ENCODE data around the gene PLXNB2.

Gene PLXNB2

DNA sequence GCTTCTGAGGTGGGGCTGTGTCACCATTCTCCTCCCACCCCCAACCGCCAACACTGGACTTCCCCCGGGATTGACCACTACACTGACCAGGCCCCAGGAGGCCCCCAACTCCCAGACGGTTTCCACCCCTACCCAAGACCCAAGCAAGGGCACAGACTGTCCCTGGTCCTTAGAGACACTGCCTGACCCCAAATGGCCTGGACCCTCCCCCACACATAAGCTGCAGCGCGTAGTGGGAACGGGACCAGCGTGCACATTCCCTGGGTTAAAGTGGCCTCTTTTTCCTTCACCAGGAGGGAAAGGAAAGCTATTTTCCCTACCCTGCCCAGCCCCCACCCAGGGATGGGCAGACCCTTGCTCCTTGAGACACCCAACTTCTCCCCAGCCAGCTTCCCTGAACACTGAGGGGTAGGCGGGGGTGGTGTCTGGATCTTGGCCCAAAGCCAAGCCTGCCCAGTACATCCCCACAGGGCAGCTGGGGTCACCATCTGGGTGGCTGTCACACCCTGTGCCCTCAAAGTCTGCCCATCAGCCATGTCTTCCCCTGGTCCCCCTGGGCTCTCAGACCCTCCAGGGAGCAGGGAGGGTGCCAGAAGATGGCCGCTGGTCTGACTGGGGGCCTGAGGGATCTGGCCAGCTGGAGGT is 44.4 kb downstream of the PLXNB2 start:
- no peak for DNase-seq

DNA sequence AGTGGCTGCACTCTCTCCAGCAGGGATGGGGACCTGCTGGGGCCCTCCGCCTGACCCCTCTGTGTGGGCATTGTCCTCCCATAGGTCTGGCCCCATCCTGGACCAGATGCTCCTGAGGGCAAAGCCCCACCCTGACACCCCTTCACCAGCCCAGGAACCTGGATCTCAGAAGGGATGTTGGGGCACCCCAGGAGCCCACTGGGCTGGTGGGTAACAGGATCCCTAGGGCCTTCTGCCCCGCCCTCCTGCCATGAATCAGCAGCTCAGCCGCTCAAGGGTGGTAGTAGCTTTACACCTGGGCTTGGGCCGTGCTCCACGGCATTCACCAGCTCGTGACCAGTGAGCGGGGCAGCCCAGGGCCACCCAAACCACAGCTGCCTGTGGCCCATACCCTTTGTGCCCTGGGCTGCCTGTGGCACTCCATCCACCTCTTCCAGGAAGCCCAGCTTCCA is 45.0 kb downstream of the PLXNB2 start:
- no peak for DNase-seq

GRCh38 chr22:50261615-50262459 is 45.6 kb downstream of the PLXNB2 start, which contains the start of gene MAPK12:
Gene MAPK12, minus strand, starts transcription at chr22:50261683. Its CDS starts 174 bp downstream, at chr22:50261509.
- DNase-seq: no peak

DNA sequence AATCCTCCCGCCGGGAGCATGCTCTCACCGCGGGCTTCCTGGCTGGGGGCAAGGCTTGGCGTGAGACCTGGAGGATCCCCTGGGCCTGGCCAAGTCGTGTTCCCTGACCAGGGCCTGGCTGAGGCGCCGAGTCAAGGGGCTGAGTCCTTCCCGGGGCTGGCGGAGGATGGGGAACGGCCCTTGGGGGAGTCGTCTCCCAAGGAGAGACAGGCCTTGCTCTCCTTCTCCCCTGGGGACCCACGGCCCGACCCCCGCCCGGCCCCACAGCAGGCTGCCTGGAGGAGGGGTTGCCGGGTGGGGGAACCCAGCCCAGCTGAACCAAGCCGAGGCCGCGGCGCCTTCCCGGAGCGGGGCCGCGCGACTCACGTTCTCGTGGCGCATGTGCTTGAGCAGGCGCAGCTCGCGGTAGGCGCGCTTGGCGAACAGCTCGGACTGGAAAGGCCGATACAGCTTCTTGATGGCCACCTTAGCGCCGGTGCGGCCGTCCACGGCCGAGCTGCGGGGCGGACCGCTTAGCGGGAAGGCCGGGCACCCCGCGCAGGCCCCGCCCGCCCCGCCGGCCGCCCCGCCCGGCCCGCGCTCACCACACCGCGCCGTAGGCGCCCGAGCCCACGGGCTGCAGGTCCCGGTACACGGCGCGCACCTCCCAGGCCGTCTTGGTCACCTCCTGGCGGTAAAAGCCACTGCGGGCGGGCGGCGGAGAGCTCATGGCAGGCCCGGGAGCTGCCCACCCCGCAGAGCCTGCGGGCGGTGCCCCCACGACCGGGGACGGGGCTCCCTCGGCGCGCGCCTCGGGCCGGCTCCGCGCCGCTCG is 46.4 kb downstream of the PLXNB2 start:
- DNase-seq: no peak

- no peak for DNase-seq
These were observed 47.0 kb downstream of the PLXNB2 start for GRCh38 chr22:50260434-50260800.

GRCh38 chr22:50259302-50259701 is 48.1 kb downstream of the PLXNB2 start:
- DNase-seq: no peak

DNA sequence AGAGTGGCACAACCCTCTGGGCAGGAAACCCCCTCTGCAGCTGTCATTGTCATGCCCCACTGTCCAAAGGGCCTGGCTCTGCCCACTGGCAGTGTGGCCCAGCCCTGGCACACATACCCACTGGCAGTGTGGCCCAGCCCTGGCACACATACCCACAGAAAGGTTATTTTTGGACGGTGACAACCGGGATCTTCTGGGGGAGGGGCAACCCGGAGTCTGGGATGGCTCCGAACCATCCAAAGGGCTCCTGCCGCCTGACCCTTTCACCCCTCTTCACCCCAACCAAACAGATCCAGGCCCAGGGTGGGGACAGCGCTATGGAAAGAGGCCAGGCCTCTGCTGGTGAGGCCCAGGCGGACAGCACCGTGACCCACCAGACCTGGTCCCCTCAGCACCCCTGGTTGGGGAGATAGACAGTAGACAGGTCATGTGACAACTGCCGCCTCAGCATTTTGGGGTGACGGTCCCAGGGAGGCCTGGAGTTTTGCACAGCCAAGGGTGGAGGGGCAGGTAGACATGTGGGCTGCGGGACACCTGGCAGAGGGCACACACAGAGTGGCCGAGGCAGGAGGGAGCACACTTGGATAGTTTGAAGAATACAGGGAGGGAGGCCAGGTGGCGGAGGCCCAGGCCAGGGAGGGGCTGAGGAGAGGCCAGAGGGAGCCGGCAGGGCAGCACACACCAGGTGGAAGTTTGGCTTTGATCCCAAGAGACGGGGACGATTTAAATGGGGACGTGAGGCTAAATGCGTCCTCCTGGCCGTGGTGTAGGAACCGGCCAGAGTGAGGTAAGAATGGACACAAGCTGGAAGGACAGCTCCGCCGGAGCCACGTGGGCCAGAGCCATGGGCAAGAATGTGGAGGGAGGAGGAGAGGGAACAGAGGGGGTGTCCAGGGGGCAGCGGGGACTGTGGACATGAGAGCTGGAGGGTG is 48.8 kb downstream of the PLXNB2 start:
- DNase-seq: no peak

GRCh38 chr22:50257451-50258360 is 49.7 kb downstream of the PLXNB2 start:
- DNase-seq: no peak

DNA sequence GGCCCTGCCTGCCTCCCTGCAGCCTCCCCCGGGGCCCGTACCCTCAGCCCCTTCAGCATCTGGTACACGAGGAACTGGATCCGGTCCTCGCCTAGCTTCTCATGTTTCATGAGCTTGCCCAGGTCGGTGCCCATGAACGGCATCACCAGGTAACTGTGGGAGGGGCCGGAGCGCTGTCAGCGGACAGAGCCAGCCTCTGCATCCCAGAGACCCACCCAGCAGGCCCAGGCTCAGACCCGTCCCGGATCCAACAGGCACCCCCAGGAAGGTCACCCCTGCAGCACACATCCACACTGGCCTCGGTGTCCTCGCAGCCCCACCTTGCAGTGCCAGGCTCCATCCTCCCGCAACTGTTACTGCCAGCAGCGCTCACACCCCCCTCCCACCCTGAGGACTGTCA is 50.4 kb downstream of the PLXNB2 start:
- DNase-seq: no peak

- no peak for DNase-seq
These were observed 51.1 kb downstream of the PLXNB2 start for GRCh38 chr22:50256258-50256862.

DNA sequence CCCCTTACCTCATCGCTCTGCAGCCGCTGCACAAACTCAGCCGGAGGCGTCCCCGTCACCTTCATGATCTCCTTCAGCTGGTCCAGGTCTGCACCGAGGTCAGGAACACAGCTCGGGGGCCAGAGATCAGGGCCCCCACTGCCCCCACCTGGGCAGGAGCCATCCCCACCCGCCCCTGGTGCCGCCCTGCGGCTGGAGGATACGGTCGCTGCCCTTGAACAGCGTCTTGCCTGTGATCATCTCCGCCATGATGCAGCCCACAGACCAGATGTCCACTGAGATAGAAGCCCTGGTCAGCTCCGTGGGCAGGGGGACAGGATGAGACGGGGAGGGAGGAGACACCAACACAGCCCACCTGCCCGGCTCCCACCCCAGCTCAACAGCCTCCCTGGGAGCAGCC is 51.8 kb downstream of the PLXNB2 start:
- no peak for DNase-seq

- no peak for DNase-seq
These were observed 52.3 kb downstream of the PLXNB2 start for GRCh38 chr22:50255099-50255498.

DNA sequence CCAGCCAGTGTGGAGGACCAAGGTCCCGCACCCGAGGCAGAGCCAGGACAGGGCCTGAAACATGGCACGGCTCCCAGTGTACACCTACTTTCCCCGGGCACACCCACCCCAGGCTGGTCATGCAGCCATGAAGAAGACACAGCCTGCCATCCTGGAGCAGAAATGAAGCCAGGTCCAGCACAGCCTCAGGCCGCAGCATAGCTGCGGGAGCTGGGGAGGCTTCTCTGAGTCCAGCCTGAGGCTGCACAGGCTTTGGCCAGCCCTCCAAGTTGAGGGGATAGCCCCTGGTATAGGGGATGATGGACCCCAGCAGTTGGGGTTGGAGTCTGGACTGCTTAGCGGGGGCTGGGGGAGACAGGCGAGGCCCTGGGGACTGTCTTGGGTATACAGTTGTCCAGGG is 53.5 kb downstream of the PLXNB2 start:
- DNase-seq: no peak

- no peak for DNase-seq
These were observed 54.2 kb downstream of the PLXNB2 start for GRCh38 chr22:50253046-50253915.

DNA sequence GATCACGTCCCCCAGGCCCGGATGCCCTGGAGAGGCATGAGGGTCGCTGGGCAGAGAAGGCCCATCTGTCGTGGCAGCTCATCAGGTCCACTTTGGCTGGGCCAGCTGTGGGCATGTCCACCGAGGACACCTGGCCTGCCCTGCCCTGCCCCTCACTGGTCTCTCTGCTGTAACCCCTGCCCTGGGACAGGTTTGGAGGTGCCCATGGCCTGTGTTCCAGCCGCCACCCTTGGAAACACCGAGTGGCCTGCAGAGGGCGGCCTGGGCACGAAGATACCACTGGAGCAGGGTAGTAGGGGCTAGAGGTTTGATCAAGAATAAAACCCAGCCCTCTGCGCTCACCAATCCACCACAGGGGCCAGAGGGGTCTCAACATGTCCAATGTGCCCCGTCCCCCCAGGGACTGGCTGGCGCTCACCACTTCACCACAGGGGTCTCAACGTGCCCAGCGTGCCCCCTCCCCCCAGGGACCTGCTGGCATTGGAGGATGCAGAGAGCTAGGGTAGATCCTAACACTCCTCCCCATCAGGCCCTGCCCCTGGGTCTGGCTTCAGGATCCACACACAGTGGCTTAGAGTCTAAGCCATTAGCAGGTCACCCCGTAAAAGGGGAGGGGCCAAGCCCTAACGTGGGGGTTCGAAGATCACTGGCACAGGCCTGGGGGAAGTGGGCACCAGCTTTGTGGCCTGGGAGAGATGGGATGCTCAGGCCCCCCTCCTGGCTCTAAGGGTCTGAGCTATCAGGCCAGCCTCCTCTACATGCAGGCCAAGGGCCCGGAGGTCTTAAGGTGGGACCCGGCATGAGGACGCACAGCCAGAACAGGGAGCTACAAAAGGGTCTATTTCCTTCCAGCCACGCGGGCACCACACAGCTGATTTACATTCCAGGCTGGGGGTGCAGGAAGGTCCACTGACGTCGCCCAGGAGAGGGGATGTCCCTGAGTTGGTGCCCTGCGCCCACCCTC is 55.1 kb downstream of the PLXNB2 start:
- DNase-seq: peak; percentile 47 to 62 (median 52)

GRCh38 chr22:50251477-50252081 is 55.9 kb downstream of the PLXNB2 start:
- DNase-seq: no peak

DNA sequence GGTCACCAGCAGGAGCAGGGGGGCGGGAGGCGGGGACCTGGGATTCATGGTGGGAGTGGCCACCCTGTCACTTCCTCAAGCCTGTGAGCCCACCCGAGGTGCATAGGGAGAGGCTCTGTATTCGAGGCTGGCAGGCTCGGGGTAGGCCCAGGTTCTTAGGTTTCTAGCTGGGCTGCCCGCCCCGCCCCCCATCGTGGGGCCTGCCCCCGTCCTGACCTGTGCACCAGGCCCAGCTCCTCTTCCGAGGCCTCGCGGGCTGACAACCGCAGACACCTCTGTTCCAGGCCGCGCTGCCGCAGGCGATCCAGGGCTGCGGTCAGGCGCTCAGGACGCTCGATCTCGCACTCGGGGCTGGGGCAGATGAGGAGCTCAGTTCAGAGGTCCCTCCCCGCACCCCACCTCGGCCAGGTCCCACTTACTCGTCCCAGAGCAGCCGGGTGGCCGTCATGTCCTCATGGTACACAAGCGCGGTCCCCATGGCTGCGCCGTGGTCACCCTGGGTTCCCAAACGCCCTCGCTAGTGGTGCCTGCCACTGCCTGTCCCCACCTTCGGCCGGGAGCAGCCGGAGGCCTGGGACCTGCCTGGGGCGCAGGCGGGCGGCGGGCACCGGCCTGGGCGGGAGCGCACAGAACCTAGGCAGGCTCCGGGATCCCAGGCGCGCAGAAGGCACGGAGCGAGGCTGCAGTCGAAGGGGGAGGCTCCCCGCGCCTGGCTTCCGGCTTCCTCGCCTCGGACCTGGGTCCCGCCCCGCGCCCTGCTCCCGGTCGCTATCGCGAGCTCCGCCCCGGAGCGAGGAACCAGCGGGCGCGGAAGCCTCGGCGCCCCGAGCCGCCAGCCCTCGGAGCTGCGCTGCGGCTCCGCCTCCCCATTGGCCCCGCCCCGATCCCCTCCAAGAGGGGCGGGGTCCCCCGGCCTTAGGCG is 56.6 kb downstream of the PLXNB2 start, which contains the start of gene HDAC10:
HDAC10 (minus strand) TSS at position 711 of the 922 bp plus-strand sequence; CDS start at position 478, 233 bp downstream.
- DNase-seq: peak; percentile 64 to 68 (median 66)

Measured in activated CD4-positive, CD25-positive, alpha-beta regulatory T cell (primary cell).